ENCODE measurements around the gene CD300C.

The CD300C gene

DNA sequence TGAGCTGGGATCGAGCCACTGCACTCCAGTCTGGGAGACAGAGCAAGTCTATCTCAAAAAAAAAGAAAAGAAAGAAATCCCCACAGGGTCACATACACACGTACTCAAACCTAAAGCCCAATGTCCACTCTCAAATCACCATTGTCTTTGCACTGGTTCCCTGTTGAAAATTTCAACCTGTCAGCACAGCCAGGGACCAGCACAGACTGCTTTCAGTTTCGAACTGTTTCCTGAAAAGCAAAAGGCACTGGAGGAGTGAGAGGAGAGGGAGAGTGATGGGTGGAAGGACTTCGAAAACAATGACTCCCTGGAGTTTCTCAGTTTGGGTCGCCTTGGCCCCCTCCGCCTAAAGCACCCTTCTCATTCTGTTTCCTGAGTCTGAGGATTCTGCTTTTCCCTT is 9.0 kb upstream of the CD300C start:
- H3K27ac Mint-ChIP-seq (ENCODE audit: low read depth), result no peak overlapping the region

DNA sequence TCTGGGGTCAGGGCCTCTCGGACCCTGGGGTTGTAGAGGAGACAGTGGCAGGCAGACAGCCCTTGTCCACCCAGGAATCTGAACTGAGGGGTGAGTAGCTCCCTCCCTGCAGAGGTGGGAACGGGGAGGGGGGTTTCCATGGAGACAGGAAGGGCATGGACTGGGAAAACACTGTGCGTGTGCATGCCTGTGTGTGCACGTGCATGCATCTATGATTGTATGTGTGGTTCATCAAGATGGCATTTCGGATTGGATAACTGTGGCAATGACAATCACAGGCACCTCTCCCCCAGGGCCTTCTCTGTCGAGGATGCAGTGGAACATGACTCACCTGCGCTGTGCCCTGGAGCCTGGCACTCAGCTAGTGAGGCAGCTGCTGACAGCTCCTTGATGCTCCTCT is 6.1 kb upstream of the CD300C start:
- Mint-ChIP-seq H3K9me3 (no peaks in the 10 kb centered on the region), H3K27ac (ENCODE audit: low read depth) (no peak overlapping the region), H3K4me3 (no peak overlapping the region), H3K36me3 (ENCODE audit: insufficient read depth) (no peaks in the 10 kb centered on the region), H3K4me1 (peaks cover 7% of the 10 kb centered on the region), H3K27me3 (peaks cover 65% of the 10 kb centered on the region)
- DNase-seq (ENCODE audit: low spot score in 2 of 2) (no peak), ATAC-seq (replicated peaks; ENCODE audit: extremely low read depth, poor library complexity, severe bottlenecking) (no peak)

More for the DNA sequence above, 9.0 kb upstream of the CD300C start:
- no peak for ATAC-seq (replicated peaks; ENCODE audit: extremely low read depth, poor library complexity, severe bottlenecking)
- H3K4me1 Mint-ChIP-seq, result peaks cover 7% of the 10 kb centered on the region
- H3K27me3 Mint-ChIP-seq, result peaks cover 43% of the 10 kb centered on the region
- no peak overlapping the region for H3K4me3 Mint-ChIP-seq
- no peaks in the 10 kb centered on the region for H3K9me3 Mint-ChIP-seq
- no peak for DNase-seq (ENCODE audit: low spot score in 2 of 2)
- peaks cover 1% of the 10 kb centered on the region for H3K36me3 Mint-ChIP-seq (ENCODE audit: insufficient read depth)

DNA sequence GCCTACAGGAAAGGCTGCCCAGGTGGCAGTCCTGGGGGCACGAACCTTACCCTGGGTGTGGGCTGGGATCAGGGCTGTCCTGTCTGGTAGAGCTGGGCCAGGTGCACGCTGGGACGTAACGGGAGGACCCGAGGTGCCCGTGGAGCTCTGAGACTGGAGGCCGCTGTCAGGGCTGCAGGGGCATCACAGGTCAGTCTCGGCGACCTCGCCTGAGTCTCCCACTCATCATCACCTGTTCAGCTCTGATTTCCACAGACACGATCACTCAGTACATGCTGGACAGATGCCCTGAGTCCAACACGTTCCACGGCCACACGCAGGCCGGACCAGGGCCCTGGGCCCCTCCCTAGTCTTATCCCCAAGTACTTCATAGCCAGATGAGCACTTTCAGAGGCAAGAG is 4.7 kb upstream of the CD300C start:
- no peaks in the 10 kb centered on the region for H3K9me3 Mint-ChIP-seq
- H3K36me3 Mint-ChIP-seq (ENCODE audit: insufficient read depth), result no peaks in the 10 kb centered on the region
- peaks cover 65% of the 10 kb centered on the region for H3K27me3 Mint-ChIP-seq
- no peak for ATAC-seq (replicated peaks; ENCODE audit: extremely low read depth, poor library complexity, severe bottlenecking)
- no peak for DNase-seq (ENCODE audit: low spot score in 2 of 2)
- H3K27ac Mint-ChIP-seq (ENCODE audit: low read depth), result no peak overlapping the region
- H3K4me1 Mint-ChIP-seq, result peaks cover 7% of the 10 kb centered on the region
- no peak overlapping the region for H3K4me3 Mint-ChIP-seq

DNA sequence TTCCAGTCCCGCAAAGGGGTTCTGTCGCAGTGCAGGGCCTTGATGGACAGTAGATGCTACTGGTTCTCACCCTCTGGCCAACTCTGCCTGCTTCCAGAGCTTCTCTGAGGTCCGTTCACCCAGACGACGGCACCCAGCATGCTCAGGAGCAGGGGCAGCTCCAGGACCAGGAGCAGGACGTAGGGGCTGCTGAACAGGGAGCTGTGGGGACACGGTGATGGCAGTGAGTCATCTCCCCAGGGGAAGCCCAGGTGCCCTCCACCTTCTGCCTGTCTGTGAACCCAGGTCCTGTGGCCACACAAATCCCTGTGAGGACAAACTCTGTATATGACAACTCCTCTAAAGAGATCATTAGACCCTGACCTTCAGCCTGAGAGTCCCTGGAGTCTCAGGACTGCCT is 3.4 kb upstream of the CD300C start:
- no peaks in the 10 kb centered on the region for H3K9me3 Mint-ChIP-seq
- no peaks in the 10 kb centered on the region for H3K36me3 Mint-ChIP-seq (ENCODE audit: insufficient read depth)
- peaks cover 7% of the 10 kb centered on the region for H3K4me1 Mint-ChIP-seq
- H3K4me3 Mint-ChIP-seq, result no peak overlapping the region
- ATAC-seq (replicated peaks; ENCODE audit: extremely low read depth, poor library complexity, severe bottlenecking), result no peak
- H3K27ac Mint-ChIP-seq (ENCODE audit: low read depth), result no peak overlapping the region
- H3K27me3 Mint-ChIP-seq, result peaks cover 65% of the 10 kb centered on the region
- DNase-seq (ENCODE audit: low spot score in 2 of 2), result no peak

DNA sequence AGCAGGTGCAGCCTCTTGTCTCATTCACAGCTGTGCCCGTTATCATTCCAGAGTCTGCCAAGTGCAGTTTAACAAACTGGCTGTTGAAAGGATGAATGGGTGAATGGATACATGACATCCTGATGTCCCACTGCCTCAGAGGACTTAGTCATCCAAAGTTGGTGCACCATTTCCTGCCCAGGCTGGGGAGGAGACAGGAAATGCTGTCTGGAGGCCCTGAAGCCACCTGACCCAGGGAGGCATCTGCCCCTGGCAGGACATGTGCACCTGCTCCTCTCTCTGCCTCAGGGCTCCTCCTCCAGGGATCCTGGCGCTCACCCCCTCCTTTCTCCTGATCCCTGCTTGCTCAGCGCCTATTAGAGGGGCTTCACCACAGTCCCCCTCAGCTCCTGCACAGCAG is 1.8 kb upstream of the CD300C start:
- Mint-ChIP-seq H3K4me1 (peaks cover 7% of the 10 kb centered on the region), H3K4me3 (no peak overlapping the region), H3K36me3 (ENCODE audit: insufficient read depth) (no peaks in the 10 kb centered on the region), H3K27me3 (peaks cover 51% of the 10 kb centered on the region), H3K9me3 (no peaks in the 10 kb centered on the region), H3K27ac (ENCODE audit: low read depth) (peak overlapping the region; percentile 33)
- DNase-seq (ENCODE audit: low spot score in 2 of 2) (no peak), ATAC-seq (replicated peaks; ENCODE audit: extremely low read depth, poor library complexity, severe bottlenecking) (no peak)

DNA sequence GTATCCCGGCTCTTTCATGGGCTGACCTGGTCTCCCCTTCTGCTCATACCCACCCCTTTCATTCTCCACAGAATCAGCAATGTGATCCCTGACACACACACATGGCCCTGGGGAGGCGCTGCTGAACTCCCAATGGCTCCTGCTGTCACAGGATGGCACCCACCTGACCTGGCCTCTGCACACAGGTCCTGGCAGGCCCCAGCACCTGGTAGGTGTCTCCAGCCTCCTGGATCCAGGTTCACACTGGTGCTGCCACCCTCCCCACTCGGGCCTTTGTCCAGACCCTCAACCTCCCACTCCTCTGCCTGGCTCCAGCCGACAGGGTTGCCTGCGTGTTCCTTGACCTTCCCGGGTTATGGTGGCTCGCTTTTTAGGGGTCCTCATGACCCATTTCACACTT is 1.3 kb upstream of the CD300C start:
- Mint-ChIP-seq H3K27me3 (peaks cover 51% of the 10 kb centered on the region), H3K4me3 (no peak overlapping the region), H3K36me3 (ENCODE audit: insufficient read depth) (no peaks in the 10 kb centered on the region), H3K9me3 (no peaks in the 10 kb centered on the region), H3K4me1 (peaks cover 7% of the 10 kb centered on the region), H3K27ac (ENCODE audit: low read depth) (no peak overlapping the region)
- no peak for DNase-seq (ENCODE audit: low spot score in 2 of 2)
- no peak for ATAC-seq (replicated peaks; ENCODE audit: extremely low read depth, poor library complexity, severe bottlenecking)

DNA sequence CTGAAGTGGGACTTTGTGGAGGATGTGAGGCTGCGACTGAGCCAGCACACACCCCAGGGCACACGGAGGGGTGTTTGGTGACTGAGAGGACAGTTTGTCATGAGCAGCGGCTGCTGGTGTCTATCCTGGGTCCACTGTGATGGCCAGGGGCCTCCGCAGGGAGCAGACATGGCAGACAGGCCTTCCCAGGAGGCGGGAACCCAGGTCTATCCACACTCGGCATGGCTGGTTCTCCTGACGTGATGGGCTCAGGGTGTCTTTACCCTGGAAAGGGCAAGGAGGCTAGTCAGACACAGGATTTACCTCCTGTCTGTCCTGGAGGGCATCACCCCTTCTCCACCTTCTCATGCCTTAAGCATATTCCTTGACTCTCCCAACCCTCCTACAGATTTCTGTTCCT is 671 bp upstream of the CD300C start:
- Mint-ChIP-seq H3K4me1 (peaks cover 7% of the 10 kb centered on the region), H3K9me3 (no peaks in the 10 kb centered on the region), H3K4me3 (no peak overlapping the region), H3K27me3 (peaks cover 49% of the 10 kb centered on the region), H3K36me3 (ENCODE audit: insufficient read depth) (no peaks in the 10 kb centered on the region), H3K27ac (ENCODE audit: low read depth) (no peak overlapping the region)
- ATAC-seq (replicated peaks; ENCODE audit: extremely low read depth, poor library complexity, severe bottlenecking) (no peak), DNase-seq (ENCODE audit: low spot score in 2 of 2) (no peak)

DNA sequence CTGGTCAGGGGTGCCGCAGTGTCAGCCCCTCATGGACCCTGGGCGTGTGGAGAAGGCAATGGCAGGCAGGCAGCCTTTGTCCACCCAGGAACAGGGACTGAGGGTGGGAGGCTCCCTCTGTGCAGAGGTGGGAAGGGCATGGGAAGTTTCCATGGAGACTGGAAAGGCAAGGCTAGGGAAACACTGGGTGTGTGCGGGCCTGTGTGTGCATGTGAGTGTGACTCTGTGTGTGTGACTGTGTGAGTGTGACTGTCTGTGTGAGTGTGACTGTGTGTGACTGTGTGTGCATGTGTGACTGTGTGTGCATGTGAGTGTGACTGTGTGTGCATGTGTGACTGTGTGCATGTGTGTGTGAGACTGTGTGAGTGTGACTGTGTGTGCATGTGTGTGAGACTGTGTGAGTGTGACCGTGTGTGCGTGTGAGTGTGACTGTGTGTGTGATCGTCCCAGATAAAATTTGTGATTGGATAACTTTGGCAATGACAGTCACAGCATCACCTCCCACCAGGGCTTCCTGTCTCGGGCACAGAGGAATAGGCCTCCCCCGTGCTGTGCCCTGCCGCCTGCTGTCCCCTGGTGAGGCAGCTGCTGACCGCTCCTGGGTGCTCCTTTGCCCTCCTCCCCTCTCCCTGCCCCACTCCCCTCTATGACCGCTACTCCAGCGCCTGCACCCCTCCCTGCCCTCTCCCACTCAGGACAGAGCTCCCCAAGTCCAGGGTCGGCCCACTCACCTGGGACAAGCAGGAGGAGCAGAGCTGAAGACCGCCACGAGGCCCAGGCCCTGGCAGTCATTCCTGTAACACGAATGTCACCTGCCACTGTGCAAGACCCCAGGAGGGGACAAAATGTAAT is 698 bp downstream of the CD300C start:
- Mint-ChIP-seq H3K9me3 (no peaks in the 10 kb centered on the region), H3K27me3 (peaks cover 42% of the 10 kb centered on the region), H3K4me1 (peaks cover 7% of the 10 kb centered on the region), H3K27ac (ENCODE audit: low read depth) (no peak overlapping the region), H3K4me3 (no peak overlapping the region), H3K36me3 (ENCODE audit: insufficient read depth) (no peaks in the 10 kb centered on the region)
- DNase-seq (ENCODE audit: low spot score in 2 of 2) (no peak), ATAC-seq (replicated peaks; ENCODE audit: extremely low read depth, poor library complexity, severe bottlenecking) (no peak)

DNA sequence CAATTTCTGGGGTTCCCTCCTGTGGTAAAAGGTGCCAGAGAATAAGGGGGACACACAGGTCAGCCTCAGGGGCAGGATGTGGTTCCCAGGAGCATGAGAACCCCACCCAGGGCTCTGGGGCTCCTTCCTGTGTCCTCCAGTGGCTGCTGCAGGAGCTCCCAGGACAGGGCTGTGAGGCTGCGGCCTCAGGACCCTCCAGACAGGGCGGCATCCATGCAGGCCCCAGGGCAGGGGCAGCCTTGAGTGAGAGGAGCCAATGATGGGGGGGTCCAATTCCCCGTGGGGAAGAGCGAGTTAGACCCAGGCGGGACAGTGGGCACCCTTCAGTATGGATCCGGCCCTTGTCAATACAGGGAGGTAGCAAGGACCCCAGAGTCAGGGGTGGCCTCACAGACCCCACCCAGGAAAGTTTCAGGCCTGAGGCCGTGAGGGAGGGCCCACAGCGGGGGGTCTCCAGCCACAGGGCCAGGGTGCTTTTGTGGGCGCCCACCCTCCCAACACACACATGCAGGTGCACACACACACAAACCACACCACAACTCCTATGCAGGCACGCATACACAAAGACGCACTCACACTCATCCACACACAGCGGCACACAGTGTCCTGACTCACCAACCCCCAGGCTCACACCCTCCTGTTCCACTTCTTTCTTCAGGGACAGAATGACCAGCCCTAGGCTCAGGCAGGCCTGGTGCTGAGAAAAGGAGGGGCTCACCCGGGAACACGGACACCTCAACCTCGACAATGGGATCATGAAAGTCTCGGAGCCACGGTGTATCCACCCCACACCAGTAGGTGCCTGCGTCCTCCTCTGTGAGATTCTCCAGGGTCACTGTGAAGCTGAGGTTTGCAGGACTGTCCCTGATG is 1.8 kb downstream of the CD300C start:
- H3K4me3 Mint-ChIP-seq, result no peak overlapping the region

DNA sequence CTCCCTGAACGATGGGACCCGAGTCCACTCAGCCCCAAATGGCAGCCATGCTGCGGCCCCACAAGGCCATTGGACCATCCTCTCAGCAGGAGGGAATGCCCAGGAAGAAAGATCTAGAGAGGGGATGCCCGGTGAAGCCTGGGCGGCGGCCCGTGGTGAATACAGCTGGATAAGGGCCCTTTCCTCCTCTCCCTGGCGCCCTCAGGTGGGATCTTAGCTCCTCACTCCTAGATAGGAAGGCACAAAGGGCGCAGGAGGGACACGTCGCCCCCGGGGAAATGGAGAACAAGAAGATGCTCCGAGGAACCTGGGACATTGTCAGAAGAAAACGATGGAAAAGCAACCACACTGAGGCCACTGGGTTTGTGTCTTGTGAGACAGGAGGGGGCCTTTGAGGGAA is 2.5 kb downstream of the CD300C start:
- ATAC-seq (replicated peaks; ENCODE audit: extremely low read depth, poor library complexity, severe bottlenecking), result no peak
- peaks cover 39% of the 10 kb centered on the region for H3K27me3 Mint-ChIP-seq
- no peaks in the 10 kb centered on the region for H3K36me3 Mint-ChIP-seq (ENCODE audit: insufficient read depth)
- H3K4me1 Mint-ChIP-seq, result peaks cover 7% of the 10 kb centered on the region
- H3K9me3 Mint-ChIP-seq, result no peaks in the 10 kb centered on the region
- no peak overlapping the region for H3K27ac Mint-ChIP-seq (ENCODE audit: low read depth)
- no peak overlapping the region for H3K4me3 Mint-ChIP-seq
- DNase-seq (ENCODE audit: low spot score in 2 of 2), result no peak

More for the DNA sequence above, 1.8 kb downstream of the CD300C start:
- no peaks in the 10 kb centered on the region for H3K36me3 Mint-ChIP-seq (ENCODE audit: insufficient read depth)
- H3K27me3 Mint-ChIP-seq, result peaks cover 42% of the 10 kb centered on the region
- H3K4me1 Mint-ChIP-seq, result peaks cover 7% of the 10 kb centered on the region
- no peaks in the 10 kb centered on the region for H3K9me3 Mint-ChIP-seq
- DNase-seq (ENCODE audit: low spot score in 2 of 2) (no peak), ATAC-seq (replicated peaks; ENCODE audit: extremely low read depth, poor library complexity, severe bottlenecking) (no peak)
- no peak overlapping the region for H3K27ac Mint-ChIP-seq (ENCODE audit: low read depth)

DNA sequence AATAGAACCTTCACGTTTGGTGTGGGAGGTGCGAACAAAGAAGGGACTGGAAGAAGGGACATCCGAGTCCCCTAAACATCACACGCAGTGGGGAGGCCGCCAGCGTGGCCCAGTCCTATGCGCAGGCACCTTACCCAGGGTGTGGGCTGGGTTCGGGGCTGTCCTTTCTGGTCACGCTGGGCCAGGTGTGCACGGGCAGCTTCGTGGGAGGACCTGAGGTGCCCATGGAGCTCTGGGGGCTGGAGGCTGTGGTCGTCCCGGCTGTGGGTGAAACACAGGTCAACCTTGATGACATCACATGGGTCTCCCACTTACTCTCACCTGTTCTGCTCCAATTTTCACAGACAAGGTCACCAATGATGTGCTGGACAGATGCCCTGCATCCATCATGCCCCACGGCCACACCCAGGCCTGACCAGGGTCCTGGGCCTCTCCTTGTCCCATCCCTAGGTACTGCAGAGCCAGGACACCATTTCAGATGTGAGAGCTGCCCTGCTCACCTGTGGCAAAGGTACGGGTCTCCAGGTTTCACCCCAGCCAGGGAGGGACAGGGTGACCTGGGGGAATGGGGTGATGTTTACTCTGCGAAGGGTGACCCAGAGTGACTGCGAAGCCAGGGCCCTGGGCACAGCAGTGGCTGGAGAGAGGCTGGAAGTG is 3.1 kb downstream of the CD300C start:
- H3K27me3 Mint-ChIP-seq, result peaks cover 34% of the 10 kb centered on the region
- H3K4me3 Mint-ChIP-seq, result no peak overlapping the region
- no peaks in the 10 kb centered on the region for H3K9me3 Mint-ChIP-seq
- peaks cover 2% of the 10 kb centered on the region for H3K4me1 Mint-ChIP-seq
- DNase-seq (ENCODE audit: low spot score in 2 of 2) (no peak), ATAC-seq (replicated peaks; ENCODE audit: extremely low read depth, poor library complexity, severe bottlenecking) (no peak)
- H3K27ac Mint-ChIP-seq (ENCODE audit: low read depth), result no peak overlapping the region
- no peaks in the 10 kb centered on the region for H3K36me3 Mint-ChIP-seq (ENCODE audit: insufficient read depth)

DNA sequence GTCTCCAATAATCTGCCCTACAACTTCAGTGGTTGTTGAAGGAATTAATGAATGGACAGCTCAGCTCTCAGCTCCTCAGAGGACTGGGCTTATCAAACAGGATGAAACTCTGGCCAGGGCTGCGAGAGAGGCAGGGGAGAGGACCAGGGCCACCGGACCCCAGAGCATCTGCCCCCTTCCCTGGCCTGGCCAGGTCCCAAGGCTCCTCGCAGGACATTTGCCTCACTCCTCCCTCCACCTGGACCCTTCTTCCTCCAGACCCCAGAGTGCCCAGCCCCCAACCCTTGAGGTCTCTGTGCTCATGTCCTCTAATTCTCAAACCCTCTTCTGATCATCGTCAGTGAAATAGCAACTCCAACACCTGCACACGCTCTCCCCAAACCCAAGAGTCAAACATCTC is 3.7 kb downstream of the CD300C start:
- ATAC-seq (replicated peaks; ENCODE audit: extremely low read depth, poor library complexity, severe bottlenecking), result no peak
- H3K27ac Mint-ChIP-seq (ENCODE audit: low read depth), result no peak overlapping the region
- no peaks in the 10 kb centered on the region for H3K9me3 Mint-ChIP-seq

More for the DNA sequence above, 3.7 kb downstream of the CD300C start:
- Mint-ChIP-seq H3K4me3 (no peak overlapping the region), H3K4me1 (no peaks in the 10 kb centered on the region), H3K36me3 (ENCODE audit: insufficient read depth) (no peaks in the 10 kb centered on the region), H3K27me3 (peaks cover 35% of the 10 kb centered on the region)
- no peak for DNase-seq (ENCODE audit: low spot score in 2 of 2)
